Stimulated activated CD4-positive, alpha-beta T cell treated with anti-CD3 and anti-CD28 coated beads, Interleukin-12 subunit alpha, Interleukin-12 subunit beta, amount 100 ng/mL, for 24 hours (primary cell): Measurements from ENCODE around the gene MAN1C1.
"Not testable (repeated sequence)": the region's sequence is repeated elsewhere in the genome, so short reads cannot be mapped to it uniquely, and the experiment has no call there.

ENCODE experiments used
- DNase-seq, 2 experiments: peaks; one replicate each; pipeline ENCODE4 v3.0.0-alpha.2; 2020; ENCODE audit warnings: low read depth in 2 of 2

MAN1C1 gene

DNA sequence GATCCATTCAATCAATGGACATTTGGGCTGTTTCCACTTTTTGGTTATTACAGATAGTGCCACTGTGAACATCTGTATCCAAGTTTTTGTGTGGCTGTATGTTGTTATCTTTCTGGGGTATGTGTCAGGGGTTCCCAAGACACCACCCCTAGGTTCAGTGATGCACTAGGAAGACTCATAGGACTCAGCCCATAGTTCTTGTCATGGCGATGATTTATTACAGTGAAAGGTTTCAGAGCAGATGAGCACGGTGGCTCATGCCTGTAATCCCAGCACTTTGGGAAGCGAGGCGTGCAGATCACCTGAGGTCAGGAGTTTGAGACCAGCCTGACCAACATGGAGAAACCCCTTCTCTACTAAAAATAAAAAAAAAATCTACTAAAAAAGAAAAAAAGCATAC is 64.1 kb downstream of the MAN1C1 start:
- DNase-seq, result no peak

DNA sequence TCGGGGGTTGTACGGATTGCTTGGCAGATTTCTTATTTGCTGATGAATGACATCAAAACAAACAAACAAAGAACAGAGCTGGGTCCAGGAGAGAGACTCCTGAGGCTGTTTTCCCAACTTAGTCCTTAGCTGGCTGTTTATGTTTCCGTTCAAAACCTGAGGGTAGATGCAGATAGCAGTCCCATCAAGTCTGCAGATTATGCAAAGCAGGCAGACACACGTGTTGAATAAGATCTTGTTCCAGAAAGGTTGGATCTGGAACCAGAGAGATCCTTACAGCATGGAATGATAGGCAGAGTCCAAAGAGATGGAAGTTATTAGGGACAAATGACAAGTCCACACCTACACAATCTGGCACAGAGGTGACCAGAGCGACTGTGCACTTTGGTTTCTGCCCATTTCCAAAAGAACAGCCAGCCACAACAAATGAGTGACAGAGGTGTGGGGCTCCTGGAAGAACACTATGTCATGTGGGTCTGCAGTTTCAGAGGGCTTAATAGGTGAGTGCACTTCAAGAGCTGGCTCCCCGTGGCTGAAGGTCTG is 65.5 kb downstream of the MAN1C1 start:
- no peak for DNase-seq

DNA sequence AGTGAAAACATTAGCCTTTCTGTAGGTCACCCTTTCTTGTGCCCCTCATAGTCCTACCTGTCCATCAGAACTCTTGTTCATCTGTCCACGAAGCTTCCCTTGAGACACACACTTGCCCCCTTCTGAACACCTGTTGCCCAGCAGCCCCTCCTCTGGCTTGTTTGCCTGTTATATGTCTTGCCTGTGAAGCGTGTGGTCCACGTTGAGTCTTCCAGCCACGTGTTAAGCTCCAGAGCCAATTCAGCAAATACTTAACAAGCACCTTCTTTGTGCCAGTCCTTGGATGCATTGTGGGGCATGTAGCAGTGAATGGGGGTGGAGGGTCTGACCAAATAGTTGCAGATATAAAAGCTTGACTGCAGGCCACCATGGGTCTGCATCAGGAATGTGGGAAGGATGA is 66.6 kb downstream of the MAN1C1 start:
- DNase-seq, result no peak

DNA sequence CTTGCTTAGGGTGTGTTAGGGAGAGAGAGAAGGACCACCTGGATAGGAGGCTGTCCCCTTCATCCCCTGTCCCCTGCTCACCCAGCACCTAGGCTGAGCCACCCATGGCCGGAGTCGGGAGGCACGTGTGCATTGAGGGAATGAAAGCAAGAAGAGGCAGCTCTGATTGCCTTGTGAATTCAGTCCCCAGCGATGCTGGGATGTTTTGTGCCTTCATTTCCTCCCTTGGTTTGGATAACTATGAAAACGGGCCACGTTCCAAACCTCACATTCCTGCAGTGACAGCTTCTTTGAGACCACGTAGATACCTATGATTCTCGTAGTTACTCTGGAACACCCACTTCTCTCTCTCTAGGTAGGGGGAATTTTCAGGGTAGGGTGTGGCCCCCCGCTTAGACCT is 67.1 kb downstream of the MAN1C1 start:
- DNase-seq, result no peak

DNA sequence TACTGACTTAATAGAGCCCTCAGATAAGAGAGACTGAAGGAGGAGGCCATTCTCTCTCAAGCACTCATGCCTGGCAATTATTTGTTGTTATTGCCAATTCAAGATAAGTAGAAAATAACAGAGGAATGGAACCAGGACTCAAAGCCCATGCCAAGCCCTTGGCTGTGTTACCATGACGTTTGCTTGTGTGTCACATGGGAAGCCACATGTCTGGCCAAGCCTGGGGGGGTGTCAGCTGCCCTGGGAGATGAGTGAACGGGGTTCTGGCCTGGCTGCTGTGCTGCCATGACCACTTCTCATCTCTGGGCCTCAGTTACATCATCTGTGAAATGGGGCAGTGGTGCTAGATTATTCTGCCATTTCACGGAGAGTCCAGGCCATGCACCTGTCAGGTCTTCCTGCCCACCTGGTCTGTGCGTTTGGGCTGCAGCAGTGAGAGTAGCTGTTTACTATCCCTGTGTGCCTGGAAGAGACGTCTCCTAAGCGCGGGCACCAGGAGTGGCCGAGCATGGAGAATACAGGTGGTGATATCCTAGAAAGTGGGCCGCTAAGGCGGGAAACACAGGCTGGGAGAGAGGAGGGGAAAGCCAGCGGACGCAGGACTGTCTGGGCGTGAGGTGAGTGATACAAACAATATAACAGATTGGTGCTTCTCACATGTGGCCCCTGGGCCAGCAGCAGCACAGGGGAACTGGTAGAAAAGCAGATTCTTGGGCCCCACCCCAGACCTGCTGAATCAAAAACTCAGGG is 67.8 kb downstream of the MAN1C1 start:
- no peak for DNase-seq

DNA sequence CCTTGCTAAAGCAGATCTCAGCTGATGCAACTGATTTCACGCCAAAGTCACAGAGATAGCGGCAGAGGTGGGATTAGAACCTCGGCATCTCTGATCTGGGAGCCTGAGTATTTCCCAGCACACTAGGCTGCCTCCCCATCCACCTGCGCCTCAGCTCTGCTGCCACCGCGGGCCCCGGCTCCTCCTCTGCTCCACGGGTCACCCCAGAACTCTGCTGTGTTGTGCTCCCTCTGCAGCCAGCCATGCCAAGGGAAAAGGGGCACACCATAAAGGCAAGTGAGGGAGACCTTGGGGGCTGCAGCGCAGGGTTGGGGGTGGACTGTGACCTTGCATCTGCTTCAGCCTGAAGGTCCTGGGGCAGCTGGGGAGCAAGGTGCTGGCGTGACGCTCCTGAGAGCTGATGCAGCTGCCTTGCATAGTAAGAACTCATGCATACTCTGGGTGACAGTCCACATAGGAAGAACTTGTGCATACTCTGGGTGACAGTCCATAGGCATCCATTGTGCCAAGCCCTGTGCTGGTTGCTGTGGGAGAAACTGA is 68.7 kb downstream of the MAN1C1 start:
- no peak for DNase-seq

DNA sequence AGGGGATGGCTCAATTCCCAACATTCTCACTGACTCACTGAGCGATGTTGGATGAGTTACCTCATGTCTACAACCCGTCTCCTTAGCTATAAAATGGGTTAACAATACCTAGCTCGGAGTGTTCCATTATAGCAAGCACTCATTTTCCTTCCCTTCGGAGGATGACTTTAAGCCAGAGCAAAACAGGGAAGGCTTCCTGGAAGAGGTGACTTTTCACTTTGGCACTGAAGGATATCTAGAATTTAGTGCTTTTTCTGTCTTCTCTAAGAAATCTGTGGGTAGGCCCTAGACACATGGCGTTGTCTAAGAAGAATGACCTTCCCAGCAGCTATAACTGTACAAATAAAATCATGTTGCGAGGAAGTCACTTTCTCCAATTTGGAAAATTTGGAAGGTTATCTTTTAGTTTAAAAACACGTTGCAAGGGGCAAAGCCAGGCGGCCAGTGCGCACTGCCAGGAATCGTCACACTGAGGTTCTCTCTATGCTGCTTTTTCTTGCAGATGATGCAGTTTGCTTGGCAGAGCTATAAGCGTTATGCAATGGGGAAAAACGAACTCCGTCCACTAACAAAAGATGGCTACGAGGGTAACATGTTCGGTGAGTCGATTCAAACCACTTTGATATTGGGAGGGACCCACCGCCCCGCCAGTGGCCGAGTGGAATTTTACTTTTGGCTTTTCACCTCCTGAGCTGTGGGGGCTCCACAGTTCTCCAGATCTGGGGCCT is 69.5 kb downstream of the MAN1C1 start:
- DNase-seq, result no peak

DNA sequence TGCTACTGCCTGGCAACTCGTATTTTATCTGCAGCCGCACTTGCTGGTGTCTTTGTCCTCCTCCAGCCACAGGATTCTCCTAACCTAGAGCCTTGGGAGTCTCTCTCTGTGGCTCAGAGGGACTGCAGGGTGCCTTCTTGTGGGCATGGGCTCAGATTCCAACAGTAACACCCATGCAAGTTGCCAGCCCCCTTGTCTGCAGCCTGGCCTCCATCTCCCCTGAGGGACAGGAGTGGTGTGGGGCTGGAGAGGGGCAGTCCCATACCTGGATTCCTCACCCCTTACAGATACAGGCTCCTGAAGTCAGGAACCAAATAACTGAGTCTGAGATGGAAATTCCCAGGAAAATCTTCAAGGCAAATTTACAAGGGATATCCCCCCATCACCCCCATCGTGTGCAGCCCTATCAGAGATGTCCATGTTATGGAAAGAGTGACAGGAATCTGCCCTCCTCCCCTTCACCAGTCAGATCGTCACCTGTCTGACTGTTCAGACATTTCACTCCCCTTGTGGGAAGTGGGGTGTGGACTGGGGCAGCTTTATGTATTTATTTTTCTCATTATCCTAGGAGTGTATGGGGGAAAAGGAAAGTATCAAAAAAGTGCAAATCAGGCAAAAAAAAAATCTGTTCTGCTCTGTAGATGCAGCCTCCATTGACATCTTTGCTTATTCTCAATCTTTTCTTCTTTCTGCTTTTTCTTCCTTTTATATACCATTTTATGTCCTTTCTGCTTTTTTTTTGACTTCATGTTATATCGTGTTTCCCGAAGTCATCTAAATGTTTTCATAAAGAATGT is 70.8 kb downstream of the MAN1C1 start:
- no peak for DNase-seq

DNA sequence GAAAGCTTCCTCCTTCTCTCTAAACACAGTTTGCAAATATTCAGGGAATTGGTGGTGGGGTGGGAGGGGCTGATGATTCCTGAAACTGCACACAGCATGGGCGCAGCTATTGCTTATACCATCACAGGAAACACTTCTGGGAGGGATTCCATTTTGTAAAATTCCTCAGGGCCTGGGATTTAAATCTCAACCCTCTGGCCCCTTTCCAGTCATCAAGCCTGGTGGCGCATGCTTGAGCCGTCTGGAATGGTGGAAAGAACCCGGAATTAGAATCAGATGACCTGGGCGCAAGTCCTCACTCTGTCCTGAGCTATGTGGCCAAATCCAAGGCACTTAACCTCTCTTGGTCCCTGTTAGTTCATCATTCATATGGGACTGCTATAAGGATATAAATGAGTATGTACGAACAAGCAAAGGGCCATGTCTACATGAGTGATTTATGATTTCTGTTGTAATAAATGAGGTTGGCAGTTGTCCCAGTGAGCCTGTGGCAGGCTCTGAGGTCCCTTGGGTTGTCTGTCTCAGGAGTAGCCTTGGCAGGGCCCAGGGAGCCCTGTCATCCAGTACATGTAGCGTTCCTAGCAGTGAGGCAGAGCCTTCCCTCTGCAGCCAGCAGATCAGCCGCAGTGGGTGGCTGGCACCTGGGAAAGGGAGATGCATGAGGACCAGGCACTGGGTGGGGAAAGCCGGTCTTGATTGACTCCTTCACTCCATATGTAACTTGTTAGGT is 72.0 kb downstream of the MAN1C1 start:
- no peak for DNase-seq

DNA sequence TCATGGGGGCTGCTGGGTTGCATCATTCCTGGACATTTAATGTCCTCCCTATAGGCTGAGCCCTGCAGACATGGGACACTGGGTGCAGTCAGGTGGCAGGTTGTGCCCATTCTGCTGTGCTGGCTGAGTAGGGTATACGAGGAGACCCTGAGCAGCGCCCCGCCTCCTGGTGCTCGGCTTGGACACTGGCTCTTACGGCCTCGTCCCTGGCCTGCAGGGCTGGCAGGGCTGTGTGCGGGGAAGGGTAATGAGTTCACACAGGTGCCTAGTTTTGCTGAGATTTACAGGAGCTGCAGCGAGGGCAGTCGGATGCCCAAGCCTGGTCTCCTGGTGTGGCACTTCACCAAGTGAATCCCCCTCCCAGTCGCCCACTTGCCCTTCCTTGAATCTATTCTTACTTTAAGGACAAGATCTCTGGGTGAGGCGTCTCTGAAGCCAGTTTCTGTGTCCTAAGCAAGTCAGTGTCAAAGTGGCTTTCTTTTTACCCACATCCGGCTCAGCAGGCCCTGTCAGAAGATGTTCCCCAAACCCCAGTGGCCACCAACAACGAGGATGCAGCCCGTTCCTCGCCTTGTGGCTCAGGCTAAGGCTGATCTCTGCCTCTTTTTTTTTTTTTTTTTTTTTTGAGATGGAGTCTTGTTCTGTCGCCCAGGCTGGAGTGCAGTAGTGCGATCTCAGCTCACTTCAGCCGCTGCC is 73.2 kb downstream of the MAN1C1 start:
- no peak for DNase-seq

DNA sequence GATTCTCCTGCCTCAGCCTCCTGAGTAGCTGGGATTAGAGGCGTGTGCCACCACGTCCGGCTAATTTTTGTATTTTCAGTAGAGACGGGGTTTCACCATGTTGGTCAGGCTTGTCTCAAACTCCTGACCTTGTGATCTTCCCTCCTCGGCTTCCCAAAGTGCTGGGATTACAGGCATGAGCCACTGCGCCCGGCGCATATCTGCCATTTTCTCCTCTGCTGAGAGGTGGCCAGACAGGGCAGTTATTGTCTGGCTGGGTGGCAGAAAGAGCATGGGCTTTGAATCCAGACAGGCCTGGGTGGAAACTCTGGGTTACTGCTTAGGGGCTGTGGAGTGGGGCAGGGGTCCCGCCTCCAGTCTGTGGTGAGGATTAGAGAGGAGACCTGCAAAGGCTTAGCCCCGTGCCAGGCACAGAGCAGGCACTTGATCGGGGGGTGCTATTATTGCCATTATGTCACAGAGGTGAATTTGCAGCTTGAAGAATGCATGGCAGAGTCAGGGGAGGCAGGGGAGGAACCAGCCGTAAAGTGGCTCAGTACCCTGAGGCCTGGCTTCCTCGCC is 73.9 kb downstream of the MAN1C1 start:
- DNase-seq, result no peak

DNA sequence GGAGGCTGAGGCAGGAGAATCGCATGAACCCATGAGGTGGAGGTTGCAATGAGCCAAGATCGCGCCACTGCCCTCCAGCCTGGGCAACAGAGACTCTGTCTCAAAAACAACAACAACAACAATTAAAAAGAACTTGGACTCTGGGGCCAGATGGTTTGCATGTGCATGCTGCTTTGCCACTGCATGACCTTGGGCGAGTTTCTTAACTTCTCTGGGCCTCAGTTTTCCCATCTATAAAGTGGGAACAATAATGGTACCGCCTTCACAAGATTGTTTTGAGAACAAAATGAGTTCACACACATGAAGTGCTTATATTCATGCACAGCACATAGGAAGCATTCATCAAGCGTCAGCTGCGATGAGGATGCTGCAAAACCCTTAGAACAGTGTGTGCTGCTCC is 74.6 kb downstream of the MAN1C1 start:
- no peak for DNase-seq

DNA sequence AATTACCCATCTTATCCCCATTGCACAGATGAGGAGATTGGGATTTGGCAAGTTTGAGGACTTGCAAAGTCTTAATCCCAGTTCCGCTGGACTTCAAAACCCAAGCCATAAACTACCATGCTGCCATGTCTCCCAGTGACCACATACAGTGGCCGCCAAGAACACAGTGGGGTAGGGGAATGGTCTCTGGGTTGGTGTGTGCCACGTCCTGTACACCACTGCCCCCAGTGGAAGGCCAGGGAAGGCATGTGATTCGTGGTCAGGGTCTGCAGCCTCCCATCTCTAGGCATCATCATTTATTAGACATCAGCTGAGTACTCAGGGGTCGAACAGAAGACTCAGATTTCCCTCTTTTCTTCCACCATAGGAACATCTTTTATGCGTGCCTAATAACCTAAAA is 76.0 kb downstream of the MAN1C1 start:
- no peak for DNase-seq

DNA sequence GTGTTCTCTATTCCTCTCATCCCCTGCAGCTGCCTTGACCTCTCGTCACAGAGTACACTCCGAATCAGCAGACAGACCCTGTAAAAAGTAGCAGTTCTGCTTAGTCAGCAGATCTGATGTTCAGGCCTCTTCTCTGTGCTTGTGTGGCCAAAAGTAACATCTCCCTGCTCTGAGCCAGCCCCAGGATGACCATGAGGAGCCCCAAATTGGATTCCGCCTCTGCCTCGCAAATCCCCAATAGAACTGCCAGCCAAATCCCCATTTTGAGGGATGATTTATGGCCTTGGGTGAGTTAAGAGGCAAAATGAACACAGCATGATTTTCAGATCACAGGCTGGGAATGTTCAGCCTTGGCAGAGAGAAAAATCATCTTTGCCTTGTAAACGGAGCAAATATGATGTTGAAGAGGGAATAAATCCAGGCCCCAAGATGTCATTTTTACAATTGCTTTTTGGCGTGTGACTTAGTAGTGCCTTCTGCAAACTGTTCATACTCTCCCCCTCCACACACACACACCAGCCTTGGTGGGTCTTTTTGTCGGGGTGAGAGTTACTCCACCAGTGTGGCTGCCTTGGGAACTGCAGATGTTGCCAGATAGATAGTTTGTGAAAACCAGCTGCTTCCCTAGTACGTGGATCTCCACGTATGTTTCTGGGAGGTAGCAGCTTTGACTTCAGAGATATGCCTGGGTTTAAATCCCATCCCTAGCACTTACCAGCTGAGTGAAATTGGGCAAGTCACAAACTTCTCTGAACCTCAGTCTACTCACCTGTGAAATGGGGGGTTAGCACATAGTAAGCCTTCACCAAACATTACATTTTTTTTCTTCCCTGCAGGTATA is 77.8 kb downstream of the MAN1C1 start:
- DNase-seq, result no peak

DNA sequence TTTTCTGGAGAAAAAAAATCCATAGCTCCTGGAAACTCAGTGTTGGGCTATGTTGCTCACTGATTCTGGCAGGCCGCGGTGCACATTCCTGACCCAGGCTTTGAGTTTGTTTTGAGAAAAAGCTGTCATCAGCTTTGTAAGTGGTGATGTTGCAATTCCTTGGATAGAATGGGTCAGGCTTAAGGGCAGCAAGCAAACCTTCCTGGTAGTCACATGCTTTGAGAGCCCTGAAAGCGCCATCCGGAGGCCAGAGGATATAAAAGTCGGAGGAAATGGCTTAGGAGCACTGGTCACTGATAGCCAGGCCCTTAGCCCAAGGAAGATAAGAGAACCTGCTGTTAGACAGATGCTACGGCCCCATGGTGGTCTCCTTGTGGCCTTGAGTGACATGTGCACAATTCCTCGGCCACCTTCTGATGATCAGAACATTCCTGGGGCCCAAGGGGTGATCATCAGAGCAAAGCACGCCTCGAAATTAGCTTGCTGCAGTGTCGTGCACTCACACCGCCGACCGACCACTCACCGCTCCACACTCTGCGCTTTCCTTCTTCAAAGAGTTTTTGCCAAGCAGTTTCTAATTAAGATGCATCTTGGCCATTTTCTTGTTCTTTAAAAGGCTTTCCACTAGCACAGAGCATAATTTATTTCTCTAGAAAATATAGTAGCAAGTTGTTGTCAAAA is 78.6 kb downstream of the MAN1C1 start:
- DNase-seq, result no peak

DNA sequence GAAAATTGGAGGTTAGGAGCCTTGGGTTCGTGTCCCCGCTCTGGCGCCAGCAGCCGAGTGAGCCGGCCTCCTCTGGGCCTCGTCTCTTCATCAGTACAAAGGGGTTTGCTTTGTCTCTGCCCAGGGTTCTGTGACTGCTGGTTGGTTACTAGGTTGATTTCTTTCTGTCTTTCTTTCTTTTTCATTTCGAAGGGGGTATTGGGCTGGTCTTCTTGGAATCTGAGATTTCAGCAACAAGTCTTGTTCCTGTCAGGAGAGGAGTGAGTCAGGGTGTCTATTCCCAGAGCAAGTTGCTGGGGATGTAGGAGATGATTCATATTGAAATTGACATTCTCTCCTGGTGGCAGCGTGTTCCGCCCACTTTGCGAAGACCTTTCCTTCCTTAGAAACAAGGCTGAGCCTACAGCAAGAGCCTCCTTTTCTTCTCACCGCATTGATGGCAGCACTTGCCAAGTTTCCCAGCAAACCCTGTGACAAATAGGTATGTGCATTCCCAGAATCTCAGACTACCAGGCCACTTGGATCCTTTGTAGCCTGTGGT is 79.2 kb downstream of the MAN1C1 start:
- no peak for DNase-seq

DNA sequence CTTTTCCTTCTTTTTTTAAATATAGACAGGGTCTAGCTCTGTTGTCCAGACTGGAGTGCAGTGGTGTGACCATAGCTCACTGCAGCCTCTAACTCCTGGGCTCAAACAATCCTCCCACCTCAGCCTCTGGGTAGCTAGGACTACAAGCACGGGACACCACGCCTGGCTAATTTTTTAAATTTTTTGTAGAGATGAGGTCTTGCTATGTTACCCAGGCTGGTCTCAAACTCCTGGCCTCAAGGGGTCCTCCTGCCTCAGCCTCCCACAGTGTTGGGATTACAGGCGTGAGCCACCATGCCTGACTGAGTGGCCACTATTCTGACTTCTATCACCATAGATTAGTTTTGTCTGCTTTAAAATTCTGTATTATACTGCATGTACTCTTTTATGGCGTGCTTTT is 80.1 kb downstream of the MAN1C1 start:
- not testable (repeated sequence) for DNase-seq

DNA sequence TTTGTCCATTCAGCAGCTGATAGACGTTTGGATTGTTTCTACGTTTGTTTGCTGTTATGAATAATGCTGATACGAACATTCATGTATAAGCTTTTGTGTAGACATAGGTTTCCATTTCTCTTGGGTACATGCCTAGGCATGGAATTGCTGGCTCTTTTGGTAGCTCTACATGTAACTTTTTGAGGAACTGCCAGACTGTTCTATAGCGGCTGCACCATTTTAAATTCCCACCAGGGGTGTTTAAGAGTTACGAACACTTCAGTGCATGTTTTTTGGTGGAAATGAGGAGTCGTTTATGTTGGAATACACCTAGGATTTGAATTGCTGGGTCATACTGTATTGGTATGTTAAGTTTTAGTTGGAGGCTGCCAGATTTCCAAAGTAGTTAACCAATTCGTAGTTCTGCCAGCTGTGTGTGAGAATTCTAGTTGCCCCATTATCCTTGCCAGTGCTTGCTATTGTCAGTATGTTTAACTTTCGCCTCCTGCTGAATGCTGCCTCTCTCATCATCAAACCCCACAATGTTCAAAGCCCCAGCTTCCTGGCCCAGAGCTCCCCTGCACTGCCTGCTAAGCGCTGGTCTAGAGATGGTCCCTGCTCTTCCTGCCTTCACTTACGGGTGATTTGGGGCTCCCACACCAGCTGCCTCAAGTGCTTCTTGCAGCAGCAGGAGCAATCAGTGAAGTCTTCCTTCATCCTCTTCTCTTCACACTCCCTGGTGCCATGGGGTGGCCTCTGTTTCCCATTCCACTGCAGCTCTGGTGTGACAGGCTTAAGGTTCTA is 81.0 kb downstream of the MAN1C1 start:
- DNase-seq, result no peak
